HT1080 (cell line): Measurements from ENCODE around the gene ISCU. TPM values are rescaled to one million over a fixed set of nuclear protein-coding genes. Genes with fewer than 3 reads are reported as not detected.
"Not testable (repeated sequence)": the region's sequence is repeated elsewhere in the genome, so short reads cannot be mapped to it uniquely, and the experiment has no call there.

Experiments used
- DNase-seq: peaks from one replicate; pipeline ENCODE4 v3.0.0-alpha.2; 2015; ENCODE audit warnings: low read depth
- total RNA-seq: library from RNA; depleted of rRNA; stranded (reverse); fragments of >200 nt; shearing (Covaris generic); gene quantifications from 2 replicates; pipeline ENCODE4 v1.2.3, GENCODE V29; 2014

Gene ISCU
- total RNA-seq, 1 experiment from 2014 or later, result 183 TPM

DNA sequence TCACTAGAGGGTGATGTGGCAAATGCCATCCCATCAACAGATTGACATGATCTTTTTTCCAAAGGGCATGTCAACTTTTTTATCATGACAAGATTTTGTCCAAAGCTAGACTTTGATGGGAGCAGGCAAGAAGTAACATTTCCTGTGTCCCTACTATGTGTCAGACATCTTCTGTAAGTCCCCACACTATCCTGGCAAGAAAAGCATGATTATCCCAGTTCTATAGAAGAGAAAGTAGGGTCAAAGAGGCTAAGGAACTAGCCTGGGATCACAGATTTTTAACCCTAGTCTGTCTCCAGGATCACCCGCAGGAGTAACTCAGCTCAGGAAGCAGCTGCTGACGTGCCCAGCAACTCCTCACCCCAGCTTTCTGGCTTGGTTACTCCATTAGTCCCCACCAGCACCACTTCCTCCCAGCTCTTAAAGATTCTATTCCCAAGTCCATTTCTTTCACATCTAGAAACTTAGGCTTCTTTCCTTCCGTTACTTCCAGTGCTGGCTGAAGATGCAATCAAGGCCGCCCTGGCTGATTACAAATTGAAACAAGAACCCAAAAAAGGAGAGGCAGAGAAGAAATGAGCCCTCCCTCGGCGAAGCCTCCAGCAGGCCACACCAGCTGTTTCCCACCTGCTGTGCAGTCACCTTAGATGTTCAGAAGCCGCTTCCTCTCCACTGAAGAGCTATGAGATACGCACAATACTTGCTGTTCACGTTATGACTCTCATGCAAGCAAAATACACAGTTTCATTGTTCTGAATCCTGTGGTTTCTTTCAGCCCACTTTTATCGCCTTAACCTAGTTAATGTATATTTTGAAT is 6.2 kb downstream of the ISCU start:
- no peak for DNase-seq

DNA sequence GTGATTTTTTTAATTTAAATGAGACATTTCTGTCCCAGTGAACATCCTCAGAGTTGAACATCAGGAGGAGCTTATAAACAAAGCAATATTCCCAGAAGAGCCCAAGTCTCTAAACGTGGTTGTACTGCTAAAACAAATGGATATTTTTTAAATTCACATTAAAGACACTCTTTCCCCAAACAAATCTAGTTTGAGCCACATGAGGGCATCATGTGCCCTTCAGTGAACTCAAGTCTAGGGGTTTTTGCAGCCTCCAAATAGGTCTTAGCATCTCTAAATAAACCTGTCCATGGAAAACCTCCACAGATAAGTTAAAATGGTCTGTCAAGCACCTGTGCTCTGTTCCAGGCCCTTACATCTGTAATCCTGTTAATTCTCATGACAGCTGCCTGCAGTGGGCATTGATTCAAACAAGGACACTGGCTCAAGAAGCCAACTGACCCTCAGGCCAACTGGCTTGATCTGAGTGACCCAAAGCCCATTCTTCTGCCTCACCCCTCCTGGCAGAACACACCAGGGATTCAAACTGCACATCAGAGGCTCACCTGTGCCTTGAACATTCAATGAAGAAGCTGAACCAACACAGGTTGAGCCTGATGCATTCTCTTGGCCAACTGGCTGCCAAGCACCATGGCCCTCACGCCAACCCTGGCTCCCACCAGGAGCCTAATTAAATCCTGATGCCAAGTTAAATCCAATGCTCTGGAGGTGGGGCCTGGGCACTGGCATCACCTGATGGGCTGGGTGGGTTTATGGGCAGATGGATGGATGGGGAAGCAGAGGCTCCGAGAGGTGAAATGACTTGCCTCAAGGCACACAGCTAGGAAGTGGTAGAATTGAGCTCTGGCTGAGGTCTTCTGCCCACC is 8.6 kb downstream of the ISCU start:
- peak; percentile 34 for DNase-seq

DNA sequence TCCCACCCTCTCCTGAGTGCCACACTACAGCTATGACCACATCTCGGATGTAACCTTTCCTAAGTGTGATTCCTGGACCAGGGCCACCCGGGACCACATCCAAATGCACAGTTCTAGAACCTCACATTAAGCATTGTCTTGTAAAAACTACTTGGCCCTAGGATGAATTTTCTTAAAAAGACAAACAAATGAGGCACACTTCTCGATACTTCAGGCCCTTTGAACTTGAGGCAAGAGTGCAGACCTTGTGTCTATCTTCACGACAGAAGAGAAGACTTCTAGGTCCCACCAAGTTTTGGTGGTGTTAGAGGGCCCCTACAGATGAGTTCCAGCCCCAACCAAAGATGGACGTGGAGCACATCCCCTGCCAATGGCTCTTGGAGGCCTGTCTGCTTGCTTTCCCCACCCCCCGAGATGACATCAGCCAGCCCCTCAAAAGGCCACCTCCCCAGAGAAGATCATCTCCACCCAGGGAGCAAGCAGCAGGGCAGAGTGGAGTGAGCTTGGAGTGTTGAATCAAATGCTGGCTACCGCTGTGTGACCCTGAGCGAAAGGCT is 9.3 kb downstream of the ISCU start:
- DNase-seq, result no peak

DNA sequence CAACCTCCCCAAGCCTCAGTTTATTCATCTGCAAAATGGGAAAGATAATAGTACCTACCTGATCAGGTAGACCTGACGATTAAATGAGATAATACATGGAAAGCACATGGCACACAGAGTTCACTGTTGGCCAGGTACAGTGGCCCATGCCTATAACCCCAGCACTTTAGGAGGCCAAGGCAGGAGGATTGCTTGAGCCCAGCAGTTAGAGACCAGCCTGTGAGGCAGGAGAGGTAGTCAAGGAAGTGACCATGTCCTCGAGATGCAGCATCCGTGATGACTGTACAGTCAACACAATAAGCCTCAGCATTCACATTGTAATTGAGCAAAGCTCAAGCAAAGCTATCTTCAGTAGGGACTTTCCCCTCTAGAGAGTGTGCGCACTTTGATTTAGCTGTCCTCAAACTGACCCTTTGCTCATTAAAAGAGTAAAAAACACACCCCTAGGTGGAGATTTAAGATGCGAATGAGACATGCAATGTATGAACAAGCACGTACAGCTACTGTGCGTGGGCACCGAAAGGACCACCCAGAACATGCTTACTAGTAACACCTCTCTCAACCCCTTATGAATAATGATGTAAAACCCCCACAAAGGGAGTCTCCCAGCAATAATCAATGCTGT is 9.9 kb downstream of the ISCU start:
- no peak for DNase-seq

DNA sequence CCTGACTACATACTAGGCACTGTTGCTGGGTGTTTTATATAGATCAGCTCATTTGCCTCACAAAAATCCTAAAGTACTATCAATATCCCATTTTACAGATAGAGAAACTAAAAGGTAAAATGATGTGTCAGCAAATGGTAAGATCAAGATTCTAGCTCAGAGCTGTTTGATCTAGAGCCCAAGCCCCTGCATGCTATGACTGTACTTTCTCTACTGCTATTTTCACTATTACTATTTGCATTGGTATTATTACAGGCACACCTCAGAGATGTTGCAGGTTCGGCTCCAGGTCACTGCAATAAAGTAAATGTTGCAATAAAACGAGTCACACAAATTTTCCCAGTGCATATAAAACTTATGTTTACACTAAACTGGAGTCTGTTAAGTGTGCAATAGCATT is 10.9 kb downstream of the ISCU start:
- DNase-seq, result no peak

DNA sequence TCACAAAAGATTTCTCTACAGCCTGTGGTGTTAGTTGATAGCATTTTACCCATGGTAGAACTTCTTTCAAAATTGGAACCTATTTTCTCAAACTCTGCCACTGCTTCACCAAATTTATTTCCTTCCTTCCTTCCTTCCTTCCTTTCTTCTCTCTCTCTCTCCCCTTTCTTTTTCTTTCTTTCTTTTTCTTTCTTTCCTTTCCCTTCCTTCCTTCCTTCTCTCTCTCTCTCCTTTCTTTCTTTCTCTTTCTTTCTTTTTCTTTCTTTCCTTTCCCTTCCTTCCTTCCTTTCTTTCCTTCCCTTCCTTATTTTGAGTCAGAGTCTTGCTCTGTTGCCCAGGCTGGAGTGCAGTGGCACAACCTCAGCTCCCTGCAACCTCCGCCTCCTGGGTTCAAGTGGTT is 11.9 kb downstream of the ISCU start:
- not testable (repeated sequence) for DNase-seq

DNA sequence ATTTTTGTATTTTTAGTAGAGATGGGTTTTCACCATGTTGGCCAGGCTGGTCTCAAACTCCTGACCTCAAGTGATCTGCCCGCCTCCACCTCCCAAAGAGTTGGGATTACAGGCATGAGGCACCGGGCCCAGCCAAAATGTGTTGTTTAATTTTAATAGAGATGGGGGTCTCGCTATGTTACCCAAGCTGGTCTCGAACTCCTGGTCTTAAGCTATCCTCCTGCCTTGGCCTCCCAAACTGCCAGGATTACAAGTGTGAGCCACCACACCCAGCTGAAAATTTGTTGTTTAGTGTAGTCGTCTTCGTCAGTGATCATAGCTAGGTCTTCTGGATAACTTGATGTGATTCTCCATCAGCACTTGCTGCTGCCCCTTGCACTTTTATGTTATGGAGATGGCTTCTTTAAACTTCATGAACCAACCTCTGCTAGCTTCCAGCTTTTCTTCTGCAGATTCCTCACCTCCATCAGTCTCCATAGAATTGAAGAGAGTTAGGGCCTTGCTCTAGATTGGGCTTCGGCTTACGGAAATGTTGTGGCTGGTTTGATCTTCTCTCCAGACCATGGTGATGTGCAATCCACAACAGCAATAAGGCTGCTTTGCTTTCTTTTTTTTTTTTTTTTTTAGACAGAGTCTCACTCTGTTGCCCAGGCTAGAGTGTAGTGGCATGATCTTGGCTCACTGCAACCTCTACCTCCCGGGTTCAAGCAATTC is 13.0 kb downstream of the ISCU start:
- no peak for DNase-seq

DNA sequence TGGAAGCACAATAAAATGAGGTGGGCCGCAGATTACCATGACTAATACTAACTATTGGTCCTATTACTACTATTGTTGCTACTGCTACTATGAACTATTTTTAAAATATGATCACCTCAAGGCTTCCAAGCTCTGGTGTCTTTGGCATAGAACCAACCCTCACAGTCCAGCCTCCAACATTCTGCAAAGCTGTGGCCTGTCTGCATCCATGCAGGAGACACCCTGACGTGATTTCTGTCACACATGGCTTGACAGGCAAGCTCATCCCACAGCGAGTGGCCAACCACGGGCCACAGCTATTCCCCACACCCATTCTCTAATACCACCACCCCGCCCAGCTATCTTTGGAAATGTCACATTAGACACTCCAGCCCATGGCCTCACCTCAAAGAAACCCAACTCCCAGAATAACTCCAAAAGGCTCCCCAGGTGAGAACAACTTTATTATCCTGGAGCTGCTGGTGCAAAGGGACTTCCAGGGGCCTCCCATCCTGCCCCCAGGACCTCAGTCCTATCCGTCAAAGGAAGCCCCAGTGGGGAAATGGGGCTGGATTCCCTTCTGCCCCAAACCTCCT is 14.4 kb downstream of the ISCU start:
- no peak for DNase-seq

DNA sequence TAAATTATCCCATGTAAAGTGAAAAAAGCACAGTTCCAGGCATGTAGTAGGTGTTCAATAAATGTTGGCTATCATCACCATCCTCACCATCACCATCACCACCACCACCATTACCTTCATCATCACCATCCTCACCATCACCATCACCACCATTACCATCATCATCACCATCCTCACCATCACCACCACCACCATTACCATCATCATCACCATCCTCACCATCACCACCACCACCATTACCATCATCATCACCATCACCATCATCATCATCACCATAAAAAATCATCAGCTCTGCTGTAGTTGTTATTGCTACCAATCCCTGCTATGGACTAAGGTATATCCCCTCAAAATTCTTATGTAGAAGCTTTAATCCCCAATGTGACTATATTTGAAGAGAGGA is 15.1 kb downstream of the ISCU start:
- DNase-seq, result no peak

DNA sequence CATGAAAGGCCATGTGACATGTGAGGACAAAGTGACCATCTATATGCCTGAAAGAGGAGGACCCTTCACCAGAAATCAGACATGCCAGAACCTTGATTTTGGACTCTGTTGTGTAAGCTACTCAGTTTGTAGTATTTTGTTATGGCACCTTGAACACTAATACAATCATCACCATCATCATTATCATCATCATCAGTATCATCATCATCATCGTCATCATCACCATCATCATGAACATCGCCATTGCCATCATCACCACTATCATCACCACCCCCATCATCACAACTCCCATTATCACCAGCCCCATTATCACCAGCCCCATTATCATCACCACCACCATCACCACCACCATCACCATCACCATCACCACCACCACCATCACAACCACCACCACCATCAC is 15.9 kb downstream of the ISCU start:
- no peak for DNase-seq

DNA sequence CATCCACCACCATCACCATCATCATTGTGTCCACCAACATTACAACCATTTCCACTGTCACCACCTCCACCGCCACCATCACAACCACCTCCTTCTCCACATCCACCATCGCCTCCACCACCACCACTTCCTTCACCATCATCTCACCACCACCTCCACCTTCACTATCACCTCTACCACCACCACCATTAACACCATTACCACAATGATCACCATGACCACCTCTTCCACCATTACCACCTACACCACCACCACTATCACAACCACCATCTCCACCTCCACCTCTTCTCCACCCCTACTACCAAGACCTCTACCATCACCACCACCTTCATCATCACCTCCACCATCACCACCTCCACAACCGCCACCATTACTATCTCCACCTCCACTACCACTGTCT is 16.4 kb downstream of the ISCU start:
- no peak for DNase-seq

DNA sequence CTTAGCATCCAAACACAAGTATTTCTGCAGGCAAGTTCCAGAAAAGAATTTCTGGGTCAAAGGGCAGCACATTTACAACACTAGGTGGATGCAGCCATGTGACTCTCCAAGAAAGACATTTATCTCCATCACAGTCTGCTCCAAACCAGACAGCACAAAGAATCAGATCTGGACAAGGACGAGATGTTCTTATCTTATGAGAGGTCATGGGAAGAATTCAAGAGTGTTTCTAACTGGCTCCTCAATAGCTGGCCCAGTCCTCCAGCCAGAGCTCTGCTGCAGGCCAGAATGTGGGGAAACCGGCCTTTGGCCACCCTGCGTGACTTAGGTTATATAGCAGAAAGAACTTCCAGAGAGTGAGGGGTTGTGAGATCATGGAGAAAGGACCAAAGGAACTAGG is 18.1 kb downstream of the ISCU start:
- DNase-seq, result no peak

DNA sequence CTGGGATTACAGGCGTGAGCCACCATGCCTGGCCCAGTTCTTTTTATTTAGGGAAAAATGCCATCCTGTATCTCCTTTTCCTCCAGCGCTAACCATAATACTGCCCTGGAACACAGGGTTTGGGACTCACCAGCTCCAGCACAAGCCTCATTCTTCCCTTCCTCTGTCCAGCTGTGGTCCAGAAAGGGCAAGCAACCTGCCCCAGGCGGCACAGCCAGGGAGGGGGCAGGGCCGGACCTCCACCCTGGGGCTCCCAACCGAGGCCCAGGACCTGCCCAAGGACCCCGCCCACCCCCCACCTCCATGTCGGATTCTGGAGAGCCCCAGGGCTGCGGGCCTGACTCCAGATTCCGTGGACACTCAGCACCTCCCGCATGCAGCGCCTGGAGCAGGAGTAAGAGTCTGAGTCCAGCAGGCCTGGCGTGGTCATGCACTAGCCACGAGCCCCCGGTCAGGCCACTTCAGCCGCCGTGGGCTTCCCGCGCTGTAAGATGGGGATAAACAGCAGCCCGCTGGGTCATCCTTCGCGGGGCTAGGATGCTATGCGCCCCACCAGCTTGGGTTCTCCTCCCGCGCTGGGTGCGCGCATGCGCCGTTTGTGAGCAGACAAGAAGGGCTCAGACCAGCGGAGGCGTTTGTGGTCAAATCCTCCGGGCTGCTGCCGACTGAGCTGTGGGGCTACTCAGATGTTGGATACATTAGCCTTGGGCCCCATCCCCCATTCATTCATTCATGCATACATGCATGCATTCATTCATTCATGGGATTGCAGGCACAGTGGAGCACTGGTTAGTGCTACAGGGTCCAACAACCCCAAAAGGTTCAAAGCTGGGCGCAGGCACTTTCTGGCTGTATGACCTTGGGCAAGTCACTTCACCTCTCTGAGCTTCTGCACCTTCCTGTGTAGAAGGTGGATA is 19.2 kb downstream of the ISCU start:
- DNase-seq, result no peak

DNA sequence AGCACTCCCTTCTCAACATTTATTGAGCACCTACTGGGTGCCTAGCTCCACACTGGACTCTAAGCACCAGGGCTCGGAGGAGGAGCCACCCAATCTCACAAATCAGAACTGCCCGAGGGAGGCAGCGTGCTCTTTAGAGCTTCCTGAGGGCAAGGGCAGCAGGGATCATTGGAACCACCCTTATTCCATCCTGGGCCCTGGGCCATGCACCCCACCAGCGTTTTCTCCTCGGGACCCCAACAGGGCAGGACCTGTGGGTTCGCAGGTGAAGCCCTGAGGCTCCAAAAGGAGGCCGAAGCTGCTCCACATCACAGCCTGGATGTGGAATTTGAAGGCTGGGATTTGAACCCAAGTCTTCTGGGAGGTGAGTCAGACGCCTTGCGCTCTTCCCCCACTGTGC is 20.1 kb downstream of the ISCU start:
- DNase-seq, result no peak

DNA sequence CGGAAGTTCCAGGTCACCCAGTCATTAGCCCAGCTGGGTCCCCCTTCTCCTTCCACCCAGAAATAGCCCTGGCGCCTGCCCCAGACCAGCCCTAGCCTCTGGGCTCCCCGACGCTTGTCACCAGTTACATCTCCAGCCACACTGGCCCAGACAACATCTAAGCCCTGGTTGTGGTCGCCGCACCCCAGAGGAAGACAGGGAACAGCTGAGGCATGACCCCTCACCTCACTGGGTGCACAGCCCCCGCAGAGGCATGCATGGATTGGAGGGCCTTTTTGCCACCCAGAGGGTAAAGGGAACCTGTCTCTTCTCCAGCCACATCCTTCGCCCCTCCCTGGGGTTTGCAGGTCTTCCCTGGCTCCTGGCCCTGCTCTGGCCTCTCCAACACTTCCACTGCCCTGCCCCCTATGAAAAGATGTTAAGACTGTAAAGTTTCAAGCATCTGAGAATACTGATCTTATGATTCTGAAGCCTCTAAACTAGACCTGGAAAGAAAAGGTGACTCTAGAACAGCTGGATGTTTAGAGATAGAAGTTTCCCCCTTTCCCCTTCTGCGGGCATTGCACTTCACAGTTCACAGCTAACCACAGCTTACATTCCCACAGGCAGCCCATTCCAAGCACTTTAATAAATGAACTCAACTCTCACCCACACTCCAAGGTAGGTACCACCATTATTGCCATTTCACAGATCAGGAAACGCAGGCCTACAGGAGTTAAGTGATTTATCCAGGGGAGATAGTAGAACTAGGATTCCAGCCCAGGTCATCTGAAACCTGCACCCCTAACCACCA is 20.8 kb downstream of the ISCU start:
- DNase-seq, result no peak

DNA sequence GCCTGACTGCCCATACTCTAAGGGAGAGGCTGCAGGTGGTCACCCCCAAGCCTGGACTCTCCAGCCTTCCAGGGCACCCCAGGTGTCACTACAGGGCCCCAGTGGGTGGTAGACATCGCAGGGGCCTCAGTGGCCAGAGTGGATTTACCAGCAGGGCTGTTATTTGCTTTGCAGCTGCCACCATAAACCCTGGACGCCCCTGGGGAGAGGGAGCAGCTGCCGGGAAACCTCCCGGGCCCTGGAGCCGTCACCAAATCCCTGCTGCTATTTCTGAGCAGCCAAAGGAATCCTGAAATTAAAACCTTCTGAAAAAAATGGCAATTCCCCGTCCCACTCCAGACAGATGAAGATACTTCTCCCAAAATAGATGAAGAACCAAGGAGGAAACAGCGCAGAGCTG is 21.6 kb downstream of the ISCU start:
- no peak for DNase-seq

DNA sequence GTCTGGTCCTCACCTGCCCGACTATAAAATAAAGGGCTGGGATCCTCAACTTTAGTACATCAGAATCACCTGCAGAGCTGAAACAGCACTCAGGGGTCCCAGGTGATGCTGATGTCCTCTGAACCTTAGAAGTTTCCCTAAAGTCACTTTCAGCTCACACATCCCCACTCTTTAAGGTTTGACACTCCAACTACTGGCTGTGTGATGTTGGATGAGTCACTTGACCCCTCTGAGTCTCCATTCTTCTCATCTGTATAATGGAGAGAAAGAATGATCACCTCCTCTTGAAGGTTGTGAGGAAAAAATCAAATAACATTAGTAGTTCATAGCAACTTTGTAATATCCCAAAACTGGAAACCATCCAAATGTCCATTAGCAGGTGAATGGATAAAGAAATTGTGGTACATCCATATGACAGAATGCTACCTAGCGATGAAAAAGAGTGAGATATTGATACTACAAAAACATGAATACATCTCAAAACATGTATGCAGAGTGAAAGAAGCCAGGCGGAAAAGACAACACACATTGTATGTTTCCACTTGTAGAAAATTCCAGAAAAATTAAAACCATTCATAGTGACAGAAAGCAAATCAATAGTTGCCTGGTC is 22.2 kb downstream of the ISCU start:
- DNase-seq, result no peak

DNA sequence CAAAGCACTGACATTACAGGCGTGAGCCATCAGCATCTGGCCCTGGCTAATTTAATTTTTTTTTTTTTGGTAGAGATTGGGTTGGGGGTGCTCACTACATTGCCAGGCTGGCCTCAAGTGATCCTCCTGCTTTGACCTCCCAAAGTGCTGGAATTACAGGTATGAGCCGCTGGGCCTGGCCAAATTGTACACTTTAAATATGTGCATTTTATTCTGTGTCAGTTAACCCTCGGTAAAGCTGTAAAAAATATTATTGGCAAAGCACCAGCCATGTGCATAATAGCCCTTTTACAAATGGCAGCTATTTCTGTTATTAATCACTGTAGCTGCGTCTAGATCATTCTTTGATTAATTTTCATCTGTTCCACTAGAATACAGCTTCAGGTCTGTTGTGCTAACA is 23.5 kb downstream of the ISCU start:
- DNase-seq, result no peak

DNA sequence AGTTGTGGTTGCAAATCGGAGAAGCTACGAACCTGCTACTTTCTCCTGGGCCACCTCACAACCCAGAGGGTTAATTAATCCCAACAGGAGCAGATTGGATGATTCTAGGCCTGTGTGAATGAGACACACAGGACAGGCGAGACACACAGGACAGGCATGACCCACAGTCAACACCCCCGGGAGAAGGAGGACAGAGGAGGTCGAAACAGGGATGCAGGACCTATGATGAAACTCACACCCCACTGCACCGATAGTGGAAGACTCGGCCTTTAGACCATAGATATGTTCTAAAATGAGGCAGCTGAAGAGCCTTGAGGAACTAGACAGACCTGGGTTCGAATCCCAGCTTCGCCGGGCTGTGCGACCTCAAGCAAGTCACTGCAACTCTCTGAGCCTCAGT is 23.9 kb downstream of the ISCU start:
- no peak for DNase-seq
